HepG2 (cell line): ENCODE results near the gene WDR83. TPM values are rescaled to one million over a fixed set of nuclear protein-coding genes. Genes with fewer than 3 reads are reported as not detected.
A peak's percentile ranks its signal among the peaks of the same experiment; 100 is the strongest.

Experiments used
- ADNP ChIP-seq: sonication (generic); formaldehyde crosslinking; IDR thresholded peaks from 2 replicates; pipeline ENCODE4 v1.4.0; 2020; ENCODE audit warnings: missing genetic modification reagents
- AGO1 ChIP-seq: fragments of 200-400 bp; formaldehyde crosslinking; IDR thresholded peaks from 2 replicates; pipeline ENCODE4 v1.6.1; 2017; ENCODE audit warnings: mild to moderate bottlenecking, low read depth, low read length, moderate library complexity; ENCODE audit not compliant: poor library complexity, severe bottlenecking
- AGO2 ChIP-seq: fragments of 200-400 bp; formaldehyde crosslinking; optimal IDR thresholded peaks from 2 replicates; pipeline ENCODE3; 2017; ENCODE audit warnings: mild to moderate bottlenecking, low read depth, low read length, moderate library complexity
- BRD4 ChIP-seq: sonication (generic); formaldehyde crosslinking; IDR thresholded peaks from 2 replicates; pipeline ENCODE4 v1.4.0; 2020; ENCODE audit warnings: missing genetic modification reagents
- CEBPG ChIP-seq: IDR thresholded peaks from 2 replicates; pipeline ENCODE4 v1.6.1; 2016
- CREM ChIP-seq, 2 experiments: sonication (generic) in 1 of 2; formaldehyde crosslinking in 1 of 2; IDR thresholded peaks; 2 replicates each; pipeline versions ENCODE4 v1.4.0 to v1.6.1; 2016 to 2020; ENCODE audit warnings: antibody characterized with exemption in 1 of 2, mild to moderate bottlenecking in 1 of 2, missing genetic modification reagents in 1 of 2
- DR1 ChIP-seq: sonication (generic); formaldehyde crosslinking; IDR thresholded peaks from 2 replicates; pipeline ENCODE4 v1.8.0; 2021; ENCODE audit warnings: mild to moderate bottlenecking, missing genetic modification reagents, inconsistent platforms
- ELF1 ChIP-seq: sonication (generic); formaldehyde crosslinking; IDR thresholded peaks from 2 replicates; pipeline ENCODE4 v1.4.0; 2020; ENCODE audit warnings: missing genetic modification reagents
- FOXK1 ChIP-seq: sonication (generic); formaldehyde crosslinking; IDR thresholded peaks from 2 replicates; pipeline ENCODE4 v1.4.0; 2020; ENCODE audit warnings: low read depth, missing genetic modification reagents, borderline replicate concordance
- HNF4G ChIP-seq, 2 experiments: sonication (generic) in 1 of 2; formaldehyde crosslinking in 1 of 2; IDR thresholded peaks; 2 replicates each; pipeline versions ENCODE4 v1.4.0 to v1.6.1; 2011 to 2020; ENCODE audit warnings: borderline replicate concordance in 2 of 2, low read depth in 2 of 2, mild to moderate bottlenecking in 2 of 2, low read length in 1 of 2, missing genetic modification reagents in 1 of 2, moderate library complexity in 1 of 2
- MAFK ChIP-seq, 2 experiments: IDR thresholded peaks in 1 of 2; conservative IDR thresholded peaks in 1 of 2; 2 replicates each; pipeline ENCODE4 v1.6.1; 2011; ENCODE audit warnings: improper control_type of control experiment in 2 of 2, low read length in 2 of 2
- MED1 ChIP-seq: sonication (generic); formaldehyde crosslinking; IDR thresholded peaks from 2 replicates; pipeline ENCODE4 v1.4.0; 2020; ENCODE audit warnings: missing genetic modification reagents
- NFKBIZ ChIP-seq: IDR thresholded peaks from 2 replicates; pipeline ENCODE4 v1.6.1; 2018; ENCODE audit warnings: missing genetic modification reagents, missing compliant biosample characterization
- POLR2AphosphoS5 ChIP-seq: IDR thresholded peaks from 2 replicates; pipeline ENCODE4 v1.6.1; 2012; ENCODE audit warnings: low read depth, low read length
- RARA ChIP-seq: IDR thresholded peaks from 2 replicates; pipeline ENCODE4 v1.6.1; 2016; ENCODE audit warnings: missing genetic modification reagents, missing compliant biosample characterization
- SMAD1 ChIP-seq: sonication (generic); formaldehyde crosslinking; IDR thresholded peaks from 2 replicates; pipeline ENCODE4 v1.4.0; 2020; ENCODE audit warnings: missing genetic modification reagents, low read depth, mild to moderate bottlenecking, borderline replicate concordance
- SP4 ChIP-seq: sonication (generic); formaldehyde crosslinking; IDR thresholded peaks from 2 replicates; pipeline ENCODE4 v1.8.1; 2023; ENCODE audit warnings: mild to moderate bottlenecking, missing genetic modification reagents
- SSRP1 ChIP-seq: IDR thresholded peaks from 2 replicates; pipeline ENCODE4 v1.6.1; 2016; ENCODE audit warnings: control low read depth
- TBL1XR1 ChIP-seq: fragments of 150-350 bp; IDR thresholded peaks from 2 replicates; pipeline ENCODE4 v1.6.1; 2014; ENCODE audit warnings: borderline replicate concordance, low read length; ENCODE audit not compliant: partially characterized antibody
- TOE1 ChIP-seq: sonication (generic); formaldehyde crosslinking; IDR thresholded peaks from 2 replicates; pipeline ENCODE4 v1.4.0; 2020; ENCODE audit warnings: mild to moderate bottlenecking, missing genetic modification reagents
- YY1 ChIP-seq: IDR thresholded peaks from 2 replicates; pipeline ENCODE4 v1.6.1; 2011; ENCODE audit warnings: low read length, low read depth, moderate library complexity, mild to moderate bottlenecking; ENCODE audit not compliant: insufficient read depth, insufficient replicate concordance
- ZBTB43 ChIP-seq: sonication (generic); formaldehyde crosslinking; conservative IDR thresholded peaks from 2 replicates; pipeline ENCODE4 v1.4.0; 2020; ENCODE audit warnings: missing genetic modification reagents
- ZFY ChIP-seq: sonication (generic); formaldehyde crosslinking; IDR thresholded peaks from 2 replicates; pipeline ENCODE4 v1.4.0; 2020; ENCODE audit warnings: missing genetic modification reagents
- ZNF24 ChIP-seq: fragments of 450-650 bp; IDR thresholded peaks from 2 replicates; pipeline ENCODE4 v1.6.1; 2017; ENCODE audit warnings: antibody characterized with exemption, mild to moderate bottlenecking
- ZNF430 ChIP-seq: sonication (generic); formaldehyde crosslinking; IDR thresholded peaks from 2 replicates; pipeline ENCODE4 v1.9.0; 2021; ENCODE audit warnings: mild to moderate bottlenecking, missing genetic modification reagents
- ZNF432 ChIP-seq: sonication (generic); formaldehyde crosslinking; IDR thresholded peaks from 2 replicates; pipeline ENCODE4 v1.5.0; 2020; ENCODE audit warnings: missing genetic modification reagents, mild to moderate bottlenecking, borderline replicate concordance
- ZNF484 ChIP-seq: sonication (generic); formaldehyde crosslinking; IDR thresholded peaks from 2 replicates; pipeline ENCODE4 v1.5.1; 2020; ENCODE audit warnings: mild to moderate bottlenecking, low read depth, missing genetic modification reagents, borderline replicate concordance
- ZNF629 ChIP-seq: sonication (generic); formaldehyde crosslinking; conservative IDR thresholded peaks from 2 replicates; pipeline ENCODE4 v1.5.0; 2020; ENCODE audit warnings: missing genetic modification reagents
- ZNF75D ChIP-seq: sonication (generic); formaldehyde crosslinking; IDR thresholded peaks from 2 replicates; pipeline ENCODE4 v1.8.1; 2023; ENCODE audit warnings: missing genetic modification reagents, mild to moderate bottlenecking, borderline replicate concordance
- ZSCAN30 ChIP-seq: sonication (generic); formaldehyde crosslinking; IDR thresholded peaks from 2 replicates; pipeline ENCODE4 v1.5.0; 2020; ENCODE audit warnings: mild to moderate bottlenecking, missing genetic modification reagents
- polyA plus RNA-seq, 8 experiments: library from polyadenylated mRNA; depleted of rRNA in 3 of 8; stranded (reverse) in 7 of 8; unstranded in 1 of 8; fragments of >200 nt; fragmentation: Illumina TruSeq in 4 of 8; extraction: Trizol in 4 of 8; gene quantifications; 2 replicates each; pipeline versions ENCODE4 v1.2.1 to v1.2.3, GENCODE V29; 2011 to 2016; ENCODE audit warnings: low read depth in 4 of 8, missing spikeins in 1 of 8, mixed read lengths in 1 of 8; ENCODE audit not compliant: insufficient read depth in 1 of 8
- total RNA-seq, 5 experiments: library from RNA; depleted of rRNA; stranded (reverse); fragments of >200 nt; fragmentation: Illumina TruSeq; extraction: Trizol; gene quantifications; 2 replicates each; pipeline ENCODE4 v1.2.3, GENCODE V29; 2016; ENCODE audit warnings: low read depth in 1 of 5

Gene WDR83
- total and polyA plus RNA-seq, 2 of the 13 experiments (the other 11 are each of a cell fraction or from before 2014, with no cell fraction given), result 4.5 to 10.7 TPM

GRCh38 chr19:12669270-12670158 lies 2.9 kb downstream of the WDR83 start (continued):
- TF ChIP-seq SMAD1 (CRISPR knock-in tag) (no peak), ZFY (CRISPR knock-in tag) (peak; percentile 92), AGO1 (peak; percentile 73), ZNF629 (CRISPR knock-in tag) (no peak), MAFK (conservative IDR thresholded peaks at IDR 0.05 in 1 of 2, IDR thresholded peaks at IDR 0.05 in 1 of 2; ENCODE audit: low read length in 2 of 2) (no peak), SSRP1 (CRISPR knock-in tag) (no peak), CREM (IDR thresholded peaks at IDR 0.05) (peak; percentile 91), CREM (CRISPR knock-in tag; IDR thresholded peaks at IDR 0.05) (no peak), ZBTB43 (CRISPR knock-in tag) (0 out of 2 replicates have a peak, but pooled peaks have one; percentile 16), ZNF484 (no peak), RARA (CRISPR knock-in tag) (no peak), CEBPG (no peak), DR1 (no peak), ZNF432 (CRISPR knock-in tag) (no peak), ELF1 (CRISPR knock-in tag) (peak; percentile 97), TBL1XR1 (peak; percentile 21), ZNF24 (peak; percentile 48; the same call in 1 of the 2 replicates), HNF4G (IDR thresholded peaks at IDR 0.05; ENCODE audit: borderline replicate concordance, low read depth, low read length) (no peak), HNF4G (CRISPR knock-in tag; IDR thresholded peaks at IDR 0.05; ENCODE audit: borderline replicate concordance, low read depth) (no peak), BRD4 (no peak), ZNF75D (CRISPR knock-in tag) (no peak), ZNF430 (no peak), NFKBIZ (CRISPR knock-in tag) (no peak), ADNP (CRISPR knock-in tag) (no peak), FOXK1 (peak; percentile 92), AGO2 (no peak), POLR2AphosphoS5 (peak; percentile 83), ZSCAN30 (no peak), YY1 (peak; percentile 85), TOE1 (CRISPR knock-in tag) (no peak), SP4 (CRISPR knock-in tag) (peak; percentile 80), MED1 (CRISPR knock-in tag) (peak; percentile 43; the same call in 1 of the 2 replicates)
